ENCODE measurements around the gene TRIM66. TPM values are rescaled to one million over a fixed set of nuclear protein-coding genes. Genes with fewer than 3 reads are reported as not detected.

The TRIM66 gene
- total RNA-seq, 1 donor from 2014 or later: 7.3 TPM

DNA sequence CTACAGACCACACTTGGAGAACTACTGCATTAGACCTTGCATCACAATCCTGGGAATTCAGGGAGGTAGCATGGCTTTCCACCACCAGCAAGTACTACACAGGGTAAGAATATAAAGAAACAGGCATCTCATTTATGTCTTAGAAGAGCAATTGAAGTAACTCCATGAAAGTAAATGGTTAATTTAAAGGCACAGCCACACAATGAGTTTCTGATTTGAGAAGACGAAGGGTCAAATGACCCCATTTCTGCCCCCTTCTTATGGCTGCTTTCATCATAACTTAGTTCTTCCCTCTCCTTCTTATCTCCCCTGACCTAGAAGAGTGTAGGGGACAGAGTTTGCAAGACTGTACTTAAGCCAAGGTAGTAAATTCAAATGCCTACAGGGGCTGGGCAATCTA, 6.0 kb downstream of the TRIM66 start:
- H3K4me2 ChIP-seq (ENCODE audit: low read length): no peak overlapping the region
- no peak overlapping the region for H3K4me3 ChIP-seq (ENCODE audit: insufficient read depth, low read depth, low read length)

DNA sequence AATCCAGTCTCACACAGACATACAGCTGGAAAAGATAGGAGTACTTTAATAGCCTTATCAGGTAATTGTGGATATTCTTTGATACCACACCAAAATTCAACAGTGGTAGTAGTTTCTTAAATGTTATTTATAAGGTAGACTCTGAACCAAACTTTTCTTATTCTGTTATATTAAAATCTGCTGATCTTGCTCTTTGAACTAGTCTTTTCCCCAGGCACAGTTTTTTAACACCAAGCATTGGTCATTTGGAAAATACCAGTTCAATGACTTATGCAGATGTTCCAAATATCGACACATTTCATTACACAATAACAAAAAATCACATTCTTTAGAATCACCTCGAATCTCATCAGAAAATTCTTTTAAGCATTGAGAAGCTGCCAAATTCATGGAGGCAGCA, 7.6 kb downstream of the TRIM66 start:
- no peaks in the 10 kb centered on the region for H3K79me2 ChIP-seq (ENCODE audit: insufficient read depth, low read length)
- H3K27me3 ChIP-seq (ENCODE audit: insufficient read depth, low read length): no peaks in the 10 kb centered on the region
- no peak overlapping the region for H3K4me3 ChIP-seq (ENCODE audit: insufficient read depth, low read depth, low read length)
- peaks cover 24% of the 10 kb centered on the region for H3K4me1 ChIP-seq (ENCODE audit: insufficient read depth, low read length)
- Mint-ChIP-seq H3K27ac (ENCODE audit: unreplicated experiment) (no peak overlapping the region), H3K36me3 (ENCODE audit: low read depth, unreplicated experiment) (peaks cover 6% of the 10 kb centered on the region), H3K27me3 (ENCODE audit: low read depth, unreplicated experiment) (no peaks in the 10 kb centered on the region), H3K9me3 (ENCODE audit: unreplicated experiment) (no peaks in the 10 kb centered on the region), H3K4me3 (ENCODE audit: unreplicated experiment) (no peak overlapping the region), H3K4me1 (ENCODE audit: low read depth, unreplicated experiment) (peaks cover 16% of the 10 kb centered on the region)
- DNase-seq (ENCODE audit: low read depth) (no peak), FAIRE-seq (no peak)
- H2AFZ ChIP-seq (ENCODE audit: low read depth, low read length): no peak overlapping the region
- H4K20me1 ChIP-seq (ENCODE audit: insufficient read depth, low read length): no peaks in the 10 kb centered on the region
- TF ChIP-seq CTCF (IDR thresholded peaks at IDR 0.05; ENCODE audit: insufficient read depth, low read depth, low read length): no peak
- no peak for TF ChIP-seq EZH2 (IDR thresholded peaks at IDR 0.05; ENCODE audit: insufficient read depth, low read length)
- H3K27ac ChIP-seq (ENCODE audit: low read depth, low read length): no peak overlapping the region
- no peak overlapping the region for H3K9ac ChIP-seq (ENCODE audit: low read length)
- H3K4me2 ChIP-seq (ENCODE audit: low read length): no peak overlapping the region
- H3K36me3 ChIP-seq (ENCODE audit: insufficient read depth, low read length): no peaks in the 10 kb centered on the region
- H3K9me3 ChIP-seq (ENCODE audit: insufficient read depth, low read depth, low read length): no peaks in the 10 kb centered on the region

More for the DNA sequence above, 6.0 kb downstream of the TRIM66 start:
- H3K4me3 Mint-ChIP-seq (ENCODE audit: unreplicated experiment): no peak overlapping the region
- FAIRE-seq: no peak
- no peak for DNase-seq (ENCODE audit: low read depth)
- no peaks in the 10 kb centered on the region for H3K9me3 Mint-ChIP-seq (ENCODE audit: unreplicated experiment)
- Histone ChIP-seq H3K9ac (ENCODE audit: low read length) (no peak overlapping the region), H3K9me3 (ENCODE audit: insufficient read depth, low read depth, low read length) (no peaks in the 10 kb centered on the region), H3K36me3 (ENCODE audit: insufficient read depth, low read length) (no peaks in the 10 kb centered on the region), H3K4me1 (ENCODE audit: insufficient read depth, low read length) (peaks cover 12% of the 10 kb centered on the region), H4K20me1 (ENCODE audit: insufficient read depth, low read length) (no peaks in the 10 kb centered on the region), H3K79me2 (ENCODE audit: insufficient read depth, low read length) (peaks cover 2% of the 10 kb centered on the region), H3K27ac (ENCODE audit: low read depth, low read length) (no peak overlapping the region), H3K27me3 (ENCODE audit: insufficient read depth, low read length) (no peaks in the 10 kb centered on the region), H2AFZ (ENCODE audit: low read depth, low read length) (no peak overlapping the region)
- no peak for TF ChIP-seq EZH2 (IDR thresholded peaks at IDR 0.05; ENCODE audit: insufficient read depth, low read length)
- no peak for TF ChIP-seq CTCF (IDR thresholded peaks at IDR 0.05; ENCODE audit: insufficient read depth, low read depth, low read length)
- no peaks in the 10 kb centered on the region for H3K27me3 Mint-ChIP-seq (ENCODE audit: low read depth, unreplicated experiment)
- no peak overlapping the region for H3K27ac Mint-ChIP-seq (ENCODE audit: unreplicated experiment)
- peaks cover 9% of the 10 kb centered on the region for H3K4me1 Mint-ChIP-seq (ENCODE audit: low read depth, unreplicated experiment)
- H3K36me3 Mint-ChIP-seq (ENCODE audit: low read depth, unreplicated experiment): peaks cover 8% of the 10 kb centered on the region

- H3K27me3 Mint-ChIP-seq (ENCODE audit: low read depth, unreplicated experiment): no peaks in the 10 kb centered on the region
- Histone ChIP-seq H3K27ac (ENCODE audit: low read depth, low read length) (peak overlapping the region; percentile 74), H4K20me1 (ENCODE audit: insufficient read depth, low read length) (no peaks in the 10 kb centered on the region), H3K9ac (ENCODE audit: low read length) (peak overlapping the region; percentile 60), H3K4me1 (ENCODE audit: insufficient read depth, low read length) (peaks cover 24% of the 10 kb centered on the region), H3K36me3 (ENCODE audit: insufficient read depth, low read length) (no peaks in the 10 kb centered on the region), H3K9me3 (ENCODE audit: insufficient read depth, low read depth, low read length) (no peaks in the 10 kb centered on the region), H3K4me3 (ENCODE audit: insufficient read depth, low read depth, low read length) (no peak overlapping the region), H3K27me3 (ENCODE audit: insufficient read depth, low read length) (no peaks in the 10 kb centered on the region), H3K4me2 (ENCODE audit: low read length) (peak overlapping the region; percentile 73), H2AFZ (ENCODE audit: low read depth, low read length) (no peak overlapping the region), H3K79me2 (ENCODE audit: insufficient read depth, low read length) (no peaks in the 10 kb centered on the region)
- DNase-seq (ENCODE audit: low read depth) (no peak), FAIRE-seq (no peak)
- H3K9me3 Mint-ChIP-seq (ENCODE audit: unreplicated experiment): no peaks in the 10 kb centered on the region
- H3K36me3 Mint-ChIP-seq (ENCODE audit: low read depth, unreplicated experiment): no peaks in the 10 kb centered on the region
- no peak for TF ChIP-seq EZH2 (IDR thresholded peaks at IDR 0.05; ENCODE audit: insufficient read depth, low read length)
- no peak for TF ChIP-seq CTCF (IDR thresholded peaks at IDR 0.05; ENCODE audit: insufficient read depth, low read depth, low read length)
- peaks cover 16% of the 10 kb centered on the region for H3K4me1 Mint-ChIP-seq (ENCODE audit: low read depth, unreplicated experiment)
- peak overlapping the region; percentile 1 for H3K27ac Mint-ChIP-seq (ENCODE audit: unreplicated experiment)
- no peak overlapping the region for H3K4me3 Mint-ChIP-seq (ENCODE audit: unreplicated experiment)
Observed at GRCh38 chr11:8672346-8672745, 10.1 kb downstream of the TRIM66 start.

Data from astrocyte (in vitro differentiated cells and primary cell).